CD4-positive, alpha-beta T cell (primary cell): ENCODE measurements around the gene BTBD9. TPM values are rescaled to one million over a fixed set of nuclear protein-coding genes. Genes with fewer than 3 reads are reported as not detected.

ENCODE experiments used
- ATAC-seq: fragments of 200-7000 bp; cut with Tn5 transposase; one replicate; pipeline ENCODE4 v1.10.0; 2022; ENCODE audit warnings: mild to moderate bottlenecking; ENCODE audit not compliant: poor library complexity
- CTCF ChIA-PET: fragments of 350-600 bp; sonication (Branson Sonifier 250); formaldehyde crosslinking; loops from one replicate; lab custom pipeline; 2021; ENCODE audit warnings: antibody characterized with exemption, inconsistent platforms; lab: Charles Lee
- POLR2A ChIA-PET: fragments of 350-600 bp; sonication (Branson Sonifier 250); formaldehyde crosslinking; loops from one replicate; lab custom pipeline; 2021; ENCODE audit warnings: antibody characterized with exemption, inconsistent platforms; lab: Charles Lee
- DNase-seq, 14 experiments: peaks; one replicate each; pipeline ENCODE4 v3.0.0-alpha.2; 2013 to 2020; ENCODE audit warnings: mixed read lengths in 2 of 14
- H3K27ac ChIP-seq, 2 donors: one replicate each; pipeline versions ENCODE4 v1.5.1 to v1.7.0; 2013; ENCODE audit warnings: low read length in 2 of 2, low read depth in 1 of 2, mild to moderate bottlenecking in 1 of 2
- H3K27me3 ChIP-seq, 2 experiments: 1 replicate in 1 of 2; 2 replicates in 1 of 2; pipeline versions ENCODE4 v1.6.1 to v1.7.0; 2013; ENCODE audit warnings: low read length in 2 of 2, control low read depth in 1 of 2, mild to moderate bottlenecking in 1 of 2, moderate library complexity in 1 of 2; ENCODE audit not compliant: insufficient read depth in 2 of 2, control insufficient read depth in 1 of 2
- H3K36me3 ChIP-seq: one replicate; pipeline ENCODE4 v1.6.1; 2013; ENCODE audit warnings: low read length, control low read depth; ENCODE audit not compliant: insufficient read depth
- H3K4me1 ChIP-seq: one replicate; pipeline ENCODE4 v1.6.1; 2013; ENCODE audit warnings: low read length, control low read depth; ENCODE audit not compliant: insufficient read depth
- H3K4me3 ChIP-seq: one replicate; pipeline ENCODE4 v1.5.1; 2013; ENCODE audit warnings: mild to moderate bottlenecking, low read length, moderate library complexity
- H3K9me3 ChIP-seq, 2 experiments: 1 replicate in 1 of 2; 2 replicates in 1 of 2; pipeline versions ENCODE4 v1.6.1 to v1.7.0; 2013; ENCODE audit warnings: low read length in 2 of 2, mild to moderate bottlenecking in 2 of 2, control low read depth in 1 of 2, moderate library complexity in 1 of 2; ENCODE audit not compliant: control insufficient read depth in 1 of 2, insufficient read depth in 1 of 2
- H3K27ac Mint-ChIP-seq: one replicate; pipeline ENCODE4 v1.8.0; 2020; ENCODE audit warnings: mixed read lengths
- H3K27me3 Mint-ChIP-seq: one replicate; pipeline ENCODE4 v1.8.0; 2021; ENCODE audit warnings: mixed read lengths
- H3K36me3 Mint-ChIP-seq: one replicate; pipeline ENCODE4 v1.8.0; 2021; ENCODE audit warnings: low read depth, mixed read lengths
- H3K4me1 Mint-ChIP-seq: one replicate; pipeline ENCODE4 v1.8.0; 2021; ENCODE audit warnings: low read depth, mixed read lengths
- H3K4me3 Mint-ChIP-seq: one replicate; pipeline ENCODE4 v1.8.0; 2020; ENCODE audit warnings: mild to moderate bottlenecking, mixed read lengths
- H3K9me3 Mint-ChIP-seq: one replicate; pipeline ENCODE4 v1.8.0; 2020; ENCODE audit warnings: mixed read lengths
- intact Hi-C, 2 experiments: fragments of 100-400 bp; cut with DNase I in 1 of 2; cut with micrococcal nuclease in 1 of 2; formaldehyde crosslinking; loops; one replicate each; pipeline versions ENCODE4 v1.15.1 to v1.9.0; 2023 to 2025; cut with DNase I, micrococcal nuclease
- total RNA-seq, 174 experiments: library from RNA in 2 of 174; stranded (reverse) in 2 of 174; gene quantifications; one replicate each; pipeline ENCODE4 v1.2.3 and lab custom pipeline; 2021 to 2026
- TF ChIP-seq, protein P1 (sequence below): fragments of 200-600 bp; IDR thresholded peaks from one replicate; pipeline ENCODE4 v1.8.0; 2022; ENCODE audit warnings: antibody characterized with exemption, mild to moderate bottlenecking

BTBD9 gene
- total RNA-seq, 2 experiments from 2014 or later = 58.7 to 59.3 TPM

DNA sequence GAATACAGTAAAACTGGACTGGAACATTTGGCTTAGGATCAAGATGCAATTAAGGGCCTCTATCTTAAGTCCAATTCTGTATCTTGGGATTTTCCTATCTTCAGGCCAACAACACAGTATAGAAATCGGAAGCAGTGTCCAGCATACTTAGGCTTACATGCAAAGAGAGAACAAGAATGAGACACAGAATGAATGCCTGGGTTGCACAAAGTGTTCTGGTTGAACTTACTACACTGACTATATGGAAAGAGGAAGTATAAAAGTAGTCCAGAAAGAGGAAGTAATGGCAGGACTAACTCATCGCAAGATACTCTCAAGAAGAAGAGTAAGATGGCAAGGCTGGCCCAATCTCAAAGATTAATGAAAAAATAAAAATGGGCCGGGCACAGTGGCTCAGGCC, 87.6 kb downstream of the BTBD9 start:
- TF ChIP-seq, protein P1, sequence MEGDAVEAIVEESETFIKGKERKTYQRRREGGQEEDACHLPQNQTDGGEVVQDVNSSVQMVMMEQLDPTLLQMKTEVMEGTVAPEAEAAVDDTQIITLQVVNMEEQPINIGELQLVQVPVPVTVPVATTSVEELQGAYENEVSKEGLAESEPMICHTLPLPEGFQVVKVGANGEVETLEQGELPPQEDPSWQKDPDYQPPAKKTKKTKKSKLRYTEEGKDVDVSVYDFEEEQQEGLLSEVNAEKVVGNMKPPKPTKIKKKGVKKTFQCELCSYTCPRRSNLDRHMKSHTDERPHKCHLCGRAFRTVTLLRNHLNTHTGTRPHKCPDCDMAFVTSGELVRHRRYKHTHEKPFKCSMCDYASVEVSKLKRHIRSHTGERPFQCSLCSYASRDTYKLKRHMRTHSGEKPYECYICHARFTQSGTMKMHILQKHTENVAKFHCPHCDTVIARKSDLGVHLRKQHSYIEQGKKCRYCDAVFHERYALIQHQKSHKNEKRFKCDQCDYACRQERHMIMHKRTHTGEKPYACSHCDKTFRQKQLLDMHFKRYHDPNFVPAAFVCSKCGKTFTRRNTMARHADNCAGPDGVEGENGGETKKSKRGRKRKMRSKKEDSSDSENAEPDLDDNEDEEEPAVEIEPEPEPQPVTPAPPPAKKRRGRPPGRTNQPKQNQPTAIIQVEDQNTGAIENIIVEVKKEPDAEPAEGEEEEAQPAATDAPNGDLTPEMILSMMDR = no peak
- Mint-ChIP-seq H3K27ac (no peak overlapping the region), H3K4me3 (no peak overlapping the region), H3K9me3 (no peaks in the 10 kb centered on the region), H3K4me1 (no peaks in the 10 kb centered on the region), H3K36me3 (peaks cover 15% of the 10 kb centered on the region), H3K27me3 (no peaks in the 10 kb centered on the region)
- ChIA-PET CTCF (no interaction called here), POLR2A (no interaction called here)
- intact Hi-C loops = no loop called here
- ATAC-seq (no peak), DNase-seq (peak in 2 of 14 experiments; percentile 11 to 24)
- no peak overlapping the region for H3K27ac ChIP-seq
- no peaks in the 10 kb centered on the region for H3K27me3 ChIP-seq
- H3K9me3 ChIP-seq = no peaks in the 10 kb centered on the region
- H3K36me3 ChIP-seq = no peaks in the 10 kb centered on the region
- no peaks in the 10 kb centered on the region for H3K4me1 ChIP-seq
- no peak overlapping the region for H3K4me3 ChIP-seq

DNA sequence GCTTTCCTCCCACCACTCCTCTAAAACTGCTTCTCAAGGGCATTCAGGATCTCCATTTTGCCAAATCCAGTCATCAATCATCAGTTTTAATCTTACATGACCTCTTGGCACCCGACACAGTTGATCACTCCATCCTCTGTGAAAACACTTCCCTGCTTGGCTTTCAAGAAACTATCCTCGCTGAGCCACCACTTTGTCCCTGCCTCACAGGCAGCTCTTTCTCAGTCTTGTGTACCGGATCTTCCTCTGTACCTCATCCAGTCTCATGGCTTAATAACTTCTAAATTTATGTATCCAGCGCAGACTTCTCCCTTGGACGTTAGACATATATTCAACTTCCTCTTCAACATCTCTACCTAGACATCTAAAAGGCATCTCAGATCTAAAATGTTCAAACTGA, 89.9 kb downstream of the BTBD9 start:
- DNase-seq (no peak), ATAC-seq (no peak)
- Histone ChIP-seq H3K27me3 (no peaks in the 10 kb centered on the region), H3K27ac (no peak overlapping the region), H3K36me3 (no peaks in the 10 kb centered on the region), H3K9me3 (no peaks in the 10 kb centered on the region), H3K4me3 (no peak overlapping the region), H3K4me1 (no peaks in the 10 kb centered on the region)
- Mint-ChIP-seq H3K4me3 (no peak overlapping the region), H3K27ac (no peak overlapping the region), H3K36me3 (peaks cover 19% of the 10 kb centered on the region), H3K27me3 (no peaks in the 10 kb centered on the region), H3K4me1 (no peaks in the 10 kb centered on the region), H3K9me3 (no peaks in the 10 kb centered on the region)
- TF ChIP-seq, protein P1 = no peak
- ChIA-PET POLR2A (no interaction called here), CTCF (no interaction called here)
- intact Hi-C loops = no loop called here

DNA sequence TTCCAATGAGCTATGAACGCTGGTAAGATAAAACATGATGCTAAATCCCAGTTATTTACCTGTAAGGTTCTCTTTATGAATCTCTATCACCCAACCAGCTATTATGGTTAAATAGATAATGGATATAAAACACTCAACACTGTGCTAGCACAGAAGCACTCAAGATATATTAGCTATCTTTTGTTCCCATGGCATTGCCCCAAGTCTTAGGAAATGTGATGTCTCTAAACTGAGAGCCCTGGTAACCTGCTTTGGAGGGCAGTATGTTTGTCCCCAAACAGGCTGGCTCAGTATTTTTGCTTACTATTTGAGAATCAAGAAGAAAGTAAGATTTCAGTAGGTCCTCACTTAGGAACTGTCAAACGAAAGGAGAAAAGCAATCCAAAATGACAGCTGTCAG, 90.5 kb downstream of the BTBD9 start:
- H3K36me3 Mint-ChIP-seq = peaks cover 22% of the 10 kb centered on the region
- ChIA-PET POLR2A (no interaction called here), CTCF (interaction anchor here (1.5 kb wide), 1 partner anchor 21 kb away, joined by 3 read pairs; no protein-coding TSS in a partner anchor)
- Histone ChIP-seq H3K36me3 (no peaks in the 10 kb centered on the region), H3K27ac (no peak overlapping the region), H3K9me3 (no peaks in the 10 kb centered on the region), H3K4me1 (no peaks in the 10 kb centered on the region), H3K4me3 (no peak overlapping the region), H3K27me3 (no peaks in the 10 kb centered on the region)
- DNase-seq (no peak), ATAC-seq (no peak)
- H3K27me3 Mint-ChIP-seq = no peaks in the 10 kb centered on the region
- no peaks in the 10 kb centered on the region for H3K4me1 Mint-ChIP-seq
- intact Hi-C loops = no loop called here
- TF ChIP-seq, protein P1 = no peak
- no peaks in the 10 kb centered on the region for H3K9me3 Mint-ChIP-seq
- no peak overlapping the region for H3K27ac Mint-ChIP-seq
- no peak overlapping the region for H3K4me3 Mint-ChIP-seq
